Dendritic cell treated with granulocyte-macrophage colony-stimulating factor and Interleukin-4, amounts not matched to agents 40 ng/mL and 50 ng/mL, for 4 days (primary cell): ENCODE results near the gene MAPKAP1.

Experiments
- H3K27ac Mint-ChIP-seq: one replicate; pipeline ENCODE4 v1.8.0; 2022; ENCODE audit warnings: mild to moderate bottlenecking, mixed read lengths
- H3K27me3 Mint-ChIP-seq: one replicate; pipeline ENCODE4 v1.8.0; 2022; ENCODE audit warnings: mild to moderate bottlenecking, mixed read lengths
- H3K36me3 Mint-ChIP-seq: one replicate; pipeline ENCODE4 v1.8.0; 2022; ENCODE audit warnings: low read depth, mixed read lengths
- H3K4me1 Mint-ChIP-seq: one replicate; pipeline ENCODE4 v1.8.0; 2022; ENCODE audit warnings: low read depth, mixed read lengths
- H3K4me3 Mint-ChIP-seq: one replicate; pipeline ENCODE4 v1.8.0; 2022; ENCODE audit warnings: mild to moderate bottlenecking, moderate library complexity, mixed read lengths
- H3K9me3 Mint-ChIP-seq: one replicate; pipeline ENCODE4 v1.8.0; 2022; ENCODE audit warnings: mixed read lengths
- intact Hi-C: fragments of 100-400 bp; cut with micrococcal nuclease; formaldehyde crosslinking; loops from one replicate; pipeline ENCODE4 v1.15.0; 2022

MAPKAP1 gene

DNA sequence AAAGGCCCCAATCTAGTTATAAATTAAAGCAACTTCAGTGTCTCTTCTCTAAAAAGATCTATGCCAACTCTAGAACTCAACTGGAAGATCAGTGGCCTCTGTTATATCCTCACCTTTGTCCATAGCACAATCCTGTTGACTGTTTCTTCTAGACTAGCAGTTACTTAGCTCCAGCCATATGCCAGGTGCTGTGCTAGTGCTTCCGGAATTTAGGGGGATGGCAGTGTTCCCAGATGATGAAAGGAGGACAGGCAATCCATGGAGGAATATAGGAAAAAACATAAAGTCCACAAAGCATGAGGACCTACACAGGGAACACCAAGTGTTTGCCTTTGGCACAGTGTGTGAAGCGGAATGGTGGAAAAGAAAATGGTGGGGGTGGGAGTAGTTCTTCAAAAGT is 214.3 kb downstream of the MAPKAP1 start:
- Mint-ChIP-seq H3K27ac (no peak overlapping the region), H3K9me3 (no peaks in the 10 kb centered on the region), H3K36me3 (peaks cover 10% of the 10 kb centered on the region), H3K27me3 (no peaks in the 10 kb centered on the region), H3K4me1 (no peaks in the 10 kb centered on the region), H3K4me3 (no peak overlapping the region)
- intact Hi-C loops = no loop called here

DNA sequence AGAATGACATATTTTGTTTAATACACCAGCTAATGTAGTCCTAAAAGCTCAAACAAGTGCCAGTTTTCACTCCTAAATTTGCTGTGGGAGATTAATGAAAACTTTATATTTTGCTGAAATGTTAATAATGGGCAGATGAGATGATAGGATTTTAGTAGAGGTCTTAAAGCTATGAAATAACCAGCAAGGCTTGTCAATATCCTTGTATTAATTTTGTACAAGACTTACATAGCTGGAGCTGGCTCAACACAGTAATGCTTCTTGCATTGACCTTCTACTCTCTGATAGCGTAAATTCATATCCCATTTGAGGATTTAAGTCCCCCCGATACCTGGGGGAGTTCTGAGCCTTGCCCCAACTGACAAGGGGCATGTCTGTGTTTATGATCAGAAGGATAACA is 219.2 kb downstream of the MAPKAP1 start:
- no peak overlapping the region for H3K27ac Mint-ChIP-seq
- intact Hi-C loops = no loop called here
- no peaks in the 10 kb centered on the region for H3K9me3 Mint-ChIP-seq
- H3K27me3 Mint-ChIP-seq = no peaks in the 10 kb centered on the region
- H3K4me1 Mint-ChIP-seq = no peaks in the 10 kb centered on the region
- peaks cover 38% of the 10 kb centered on the region for H3K36me3 Mint-ChIP-seq
- no peak overlapping the region for H3K4me3 Mint-ChIP-seq

DNA sequence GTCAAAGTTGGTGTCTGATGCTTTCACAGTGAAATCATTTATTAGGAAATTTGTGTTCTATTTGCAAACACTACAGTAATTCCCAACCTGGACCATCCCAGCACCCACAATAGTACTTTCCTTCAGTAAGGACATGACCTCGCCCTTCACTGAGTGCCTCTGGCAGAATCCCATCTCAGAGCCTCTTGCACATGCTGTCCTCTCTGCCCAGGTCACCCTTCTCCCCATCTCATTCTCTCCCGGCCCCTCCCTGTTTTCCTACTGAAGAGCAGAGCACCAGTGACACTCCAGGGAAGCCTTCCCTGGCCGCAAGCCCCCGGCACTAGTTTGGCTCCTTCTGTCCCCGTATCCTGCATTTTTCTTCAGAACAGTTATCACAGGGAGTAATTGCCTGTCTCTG is 220.4 kb downstream of the MAPKAP1 start:
- no peak overlapping the region for H3K27ac Mint-ChIP-seq

DNA sequence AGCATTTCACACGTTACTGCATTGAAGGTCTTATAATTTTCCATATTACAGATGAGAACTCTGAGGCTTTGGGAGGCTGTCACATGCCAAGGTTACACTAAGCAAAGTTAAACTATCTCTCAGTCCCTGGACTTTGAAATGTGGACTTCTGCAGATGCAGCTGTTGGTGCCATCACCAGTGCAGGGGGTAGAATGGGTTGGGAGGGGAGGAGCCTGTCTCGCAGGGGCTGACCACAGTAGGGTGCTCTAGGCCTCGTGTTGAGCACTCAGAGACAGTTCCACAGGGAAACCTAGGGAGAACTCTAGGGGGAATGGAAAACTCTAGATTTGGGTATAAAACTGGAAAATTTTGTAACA is 220.9 kb downstream of the MAPKAP1 start:
- Mint-ChIP-seq H3K4me1 (no peaks in the 10 kb centered on the region), H3K27me3 (no peaks in the 10 kb centered on the region), H3K9me3 (no peaks in the 10 kb centered on the region), H3K4me3 (no peak overlapping the region), H3K36me3 (peaks cover 54% of the 10 kb centered on the region), H3K27ac (no peak overlapping the region)
- intact Hi-C loops = no loop called here

More for the DNA sequence above, 220.4 kb downstream of the MAPKAP1 start:
- H3K4me1 Mint-ChIP-seq = no peaks in the 10 kb centered on the region
- peaks cover 50% of the 10 kb centered on the region for H3K36me3 Mint-ChIP-seq
- H3K4me3 Mint-ChIP-seq = no peak overlapping the region
- intact Hi-C loops = no loop called here
- H3K27me3 Mint-ChIP-seq = no peaks in the 10 kb centered on the region
- no peaks in the 10 kb centered on the region for H3K9me3 Mint-ChIP-seq

DNA sequence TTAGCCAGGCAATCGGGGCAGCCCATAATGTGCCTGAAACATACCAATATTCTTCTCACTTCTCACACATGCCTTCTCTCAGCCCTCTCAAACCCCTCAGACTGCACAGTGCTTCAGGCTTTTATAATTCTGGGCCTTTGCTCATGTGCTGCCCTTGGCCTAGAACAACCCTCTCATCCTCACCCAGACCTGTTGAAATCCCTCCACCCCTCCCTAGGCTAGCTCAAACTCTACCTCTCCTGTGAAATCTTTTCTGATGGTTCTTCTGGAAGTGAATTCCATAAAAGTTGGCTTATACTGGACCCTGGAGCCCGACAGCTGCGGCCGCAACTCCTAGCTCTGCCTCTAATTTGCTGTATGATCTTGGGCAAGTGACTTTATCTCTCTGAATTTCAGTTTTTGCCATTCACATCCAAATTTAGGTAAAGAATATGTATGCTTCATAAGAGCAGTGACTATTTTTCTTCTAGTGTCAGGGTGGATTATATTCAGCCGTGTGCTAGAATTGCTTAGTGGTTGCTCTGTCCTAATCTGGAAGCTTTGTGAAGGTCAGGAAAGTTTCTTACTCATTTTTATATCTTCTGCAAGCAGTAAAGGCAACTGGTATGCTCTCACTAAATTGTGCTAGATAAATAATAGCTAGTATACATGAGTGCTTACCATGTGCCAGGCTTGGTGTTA is 221.4 kb downstream of the MAPKAP1 start:
- no peak overlapping the region for H3K27ac Mint-ChIP-seq
- no peak overlapping the region for H3K4me3 Mint-ChIP-seq
- no peaks in the 10 kb centered on the region for H3K9me3 Mint-ChIP-seq
- H3K27me3 Mint-ChIP-seq = no peaks in the 10 kb centered on the region
- H3K4me1 Mint-ChIP-seq = no peaks in the 10 kb centered on the region
- peaks cover 59% of the 10 kb centered on the region for H3K36me3 Mint-ChIP-seq
- intact Hi-C loops = no loop called here

DNA sequence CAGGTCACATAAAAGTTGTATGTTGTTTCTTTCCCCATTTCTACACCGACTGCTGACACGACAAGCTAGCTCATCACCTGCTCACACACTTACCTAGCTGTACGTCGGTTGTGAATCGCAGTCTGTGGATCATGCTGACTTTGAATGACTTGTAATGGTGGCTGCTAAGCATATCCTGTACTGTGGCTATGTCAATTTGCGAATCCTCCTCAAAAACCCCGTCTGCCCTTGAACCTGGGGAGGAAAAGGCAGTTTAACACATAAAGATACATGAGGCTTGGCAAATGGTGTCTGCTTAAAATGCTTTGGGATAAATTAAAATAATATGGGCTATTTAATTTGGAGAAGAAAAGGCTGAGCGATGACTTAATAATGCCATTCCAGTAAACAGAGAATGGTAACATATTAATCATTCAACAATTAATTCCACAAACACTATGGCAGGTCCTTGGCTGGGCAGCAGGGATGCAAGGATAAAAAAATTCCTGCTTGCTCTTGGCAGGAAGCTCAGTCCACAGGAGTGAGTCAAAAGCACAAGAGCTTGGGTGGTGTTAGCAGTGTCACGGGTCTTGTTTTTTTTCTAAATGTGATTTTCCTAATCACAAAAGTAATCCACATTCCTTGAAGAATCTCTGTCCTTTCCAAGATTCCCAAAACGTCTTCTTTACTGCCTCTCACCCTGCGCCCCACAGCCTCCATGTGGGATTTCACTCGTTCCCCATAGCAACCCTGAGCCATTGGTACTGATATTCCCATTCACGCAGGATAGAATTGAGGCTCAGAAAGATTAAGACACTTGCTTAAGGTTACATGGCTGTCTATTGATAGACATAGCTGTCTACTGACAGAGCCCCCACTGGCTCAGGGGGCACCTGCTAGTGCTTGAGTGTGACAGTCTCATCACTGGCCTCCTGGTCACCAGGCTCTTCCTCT is 222.4 kb downstream of the MAPKAP1 start:
- Mint-ChIP-seq H3K27me3 (no peaks in the 10 kb centered on the region), H3K36me3 (peaks cover 69% of the 10 kb centered on the region), H3K9me3 (no peaks in the 10 kb centered on the region), H3K27ac (no peak overlapping the region), H3K4me1 (no peaks in the 10 kb centered on the region), H3K4me3 (no peak overlapping the region)
- intact Hi-C loops = no loop called here

DNA sequence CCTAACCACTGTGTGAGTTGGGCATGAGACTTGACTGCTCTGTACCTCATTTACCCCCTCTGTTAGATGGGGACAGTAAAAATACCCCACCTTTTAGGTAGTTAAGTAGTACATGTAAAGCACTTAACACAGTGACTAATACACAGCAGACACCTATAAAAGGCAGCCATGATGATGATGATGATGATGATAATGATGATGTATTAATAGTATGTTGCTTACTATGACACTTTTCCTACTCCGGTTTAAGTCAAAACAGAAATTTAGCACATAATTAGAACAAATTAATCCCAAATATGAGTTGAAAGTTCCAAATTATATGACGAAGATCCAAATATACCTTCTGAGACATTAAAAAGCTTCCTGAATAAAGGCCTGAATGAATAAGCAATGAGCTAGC is 223.3 kb downstream of the MAPKAP1 start:
- no peaks in the 10 kb centered on the region for H3K9me3 Mint-ChIP-seq
- peaks cover 78% of the 10 kb centered on the region for H3K36me3 Mint-ChIP-seq
- intact Hi-C loops = no loop called here
- no peaks in the 10 kb centered on the region for H3K4me1 Mint-ChIP-seq
- H3K4me3 Mint-ChIP-seq = no peak overlapping the region
- no peak overlapping the region for H3K27ac Mint-ChIP-seq
- H3K27me3 Mint-ChIP-seq = no peaks in the 10 kb centered on the region

DNA sequence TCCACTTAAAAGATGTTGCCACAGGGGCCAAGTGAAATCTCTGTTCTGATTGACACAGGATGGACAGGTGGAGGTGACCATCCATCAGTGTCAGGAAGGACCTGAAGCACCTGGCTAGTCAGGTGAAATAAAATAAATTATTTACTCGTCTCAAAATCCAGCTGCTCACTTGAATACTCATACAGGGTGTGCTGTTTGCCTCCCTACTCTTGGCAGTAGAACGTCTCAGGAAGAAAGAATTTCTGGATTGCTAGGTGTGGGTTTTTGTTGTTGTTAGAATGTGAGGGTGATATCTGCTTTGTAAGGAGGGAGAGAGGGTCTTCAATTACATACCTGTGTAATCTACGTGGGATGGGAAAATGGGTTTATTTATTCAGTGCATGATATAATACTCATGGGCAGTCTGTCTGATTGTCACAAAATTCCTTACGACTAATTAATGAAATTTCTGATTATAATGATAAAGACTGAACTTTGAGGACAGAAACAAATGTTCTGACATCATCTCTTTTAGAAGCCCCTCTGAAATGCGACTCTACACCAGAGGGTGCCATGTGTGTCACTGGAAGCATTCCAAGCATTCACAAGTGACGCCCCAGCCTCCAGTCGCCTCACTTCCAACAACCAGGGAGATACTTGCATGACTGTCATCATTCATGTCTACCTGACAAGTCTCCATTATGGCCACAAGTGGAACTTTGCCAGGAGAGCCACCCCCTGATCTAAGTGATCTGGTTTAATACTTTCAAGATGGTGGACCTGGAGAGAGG is 227.0 kb downstream of the MAPKAP1 start:
- H3K27me3 Mint-ChIP-seq = no peaks in the 10 kb centered on the region
- peaks cover 95% of the 10 kb centered on the region for H3K36me3 Mint-ChIP-seq
- no peaks in the 10 kb centered on the region for H3K4me1 Mint-ChIP-seq
- intact Hi-C loops = no loop called here
- H3K9me3 Mint-ChIP-seq = no peaks in the 10 kb centered on the region
- H3K4me3 Mint-ChIP-seq = no peak overlapping the region
- H3K27ac Mint-ChIP-seq = no peak overlapping the region

DNA sequence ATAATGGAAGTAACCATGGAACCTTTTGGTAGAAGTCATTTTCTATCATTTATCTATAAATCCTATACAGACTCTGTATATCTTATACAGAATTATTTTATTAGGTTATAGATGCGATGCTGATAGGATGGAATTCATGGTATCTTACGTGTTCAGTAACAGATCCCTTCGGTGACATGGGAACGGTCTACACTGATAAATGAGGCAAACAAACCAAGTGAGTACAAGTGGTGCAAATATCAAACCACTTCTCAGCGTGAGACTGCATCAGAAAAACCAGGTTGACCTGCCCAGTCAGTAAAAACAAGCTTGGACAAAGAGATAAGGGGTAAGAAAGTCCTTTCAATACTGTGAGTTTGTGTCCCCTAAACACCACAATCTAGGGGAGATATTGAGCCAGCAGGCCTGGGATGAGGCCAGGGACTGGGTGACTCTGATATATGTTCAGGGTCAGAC is 229.9 kb downstream of the MAPKAP1 start:
- Mint-ChIP-seq H3K4me3 (no peak overlapping the region), H3K4me1 (no peaks in the 10 kb centered on the region), H3K27ac (no peak overlapping the region), H3K36me3 (peaks cover 85% of the 10 kb centered on the region), H3K9me3 (no peaks in the 10 kb centered on the region), H3K27me3 (no peaks in the 10 kb centered on the region)
- intact Hi-C loops = no loop called here

DNA sequence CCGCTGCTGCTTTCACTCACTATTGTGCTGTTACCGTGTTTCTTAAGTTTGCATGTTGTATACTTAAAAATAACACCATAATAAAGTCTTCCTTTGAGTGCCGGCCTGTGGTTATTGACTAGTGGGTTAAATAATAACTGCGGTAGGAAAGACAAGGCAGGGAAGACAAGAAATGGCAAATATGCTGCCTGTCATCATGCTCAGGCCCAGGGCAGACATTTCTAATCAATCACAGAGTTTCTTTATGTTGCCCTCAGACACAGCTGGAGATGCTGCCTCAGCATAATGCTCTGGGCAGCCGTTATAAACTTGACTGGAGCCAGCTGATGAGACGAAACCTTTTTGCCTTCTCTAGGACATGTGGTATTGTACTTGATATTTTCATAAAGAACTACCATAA is 230.4 kb downstream of the MAPKAP1 start:
- Mint-ChIP-seq H3K27ac (no peak overlapping the region), H3K27me3 (no peaks in the 10 kb centered on the region), H3K36me3 (peaks cover 85% of the 10 kb centered on the region), H3K4me3 (no peak overlapping the region), H3K9me3 (no peaks in the 10 kb centered on the region), H3K4me1 (no peaks in the 10 kb centered on the region)
- intact Hi-C loops = no loop called here

DNA sequence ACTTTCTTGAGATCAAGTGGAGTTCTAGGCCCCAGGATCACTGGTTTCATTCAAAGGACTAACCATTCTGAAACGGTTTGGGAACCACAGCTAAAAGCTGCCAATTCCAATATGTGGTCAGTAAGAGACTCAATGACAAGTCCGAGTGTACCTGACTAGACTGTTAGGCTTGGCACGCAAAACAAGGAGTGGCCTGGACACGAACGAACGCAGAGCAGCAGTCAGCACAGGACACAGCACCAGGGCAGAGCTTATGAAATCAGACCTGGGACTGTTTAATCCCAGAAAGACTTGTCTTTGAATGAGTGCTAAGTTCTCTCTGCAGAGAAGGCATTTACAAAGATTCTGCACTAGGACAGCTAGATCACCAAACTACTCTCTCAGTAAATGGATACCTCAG is 231.6 kb downstream of the MAPKAP1 start:
- Mint-ChIP-seq H3K27me3 (no peaks in the 10 kb centered on the region), H3K9me3 (no peaks in the 10 kb centered on the region), H3K4me3 (no peak overlapping the region), H3K36me3 (peaks cover 85% of the 10 kb centered on the region), H3K4me1 (no peaks in the 10 kb centered on the region), H3K27ac (no peak overlapping the region)
- intact Hi-C loops = no loop called here

DNA sequence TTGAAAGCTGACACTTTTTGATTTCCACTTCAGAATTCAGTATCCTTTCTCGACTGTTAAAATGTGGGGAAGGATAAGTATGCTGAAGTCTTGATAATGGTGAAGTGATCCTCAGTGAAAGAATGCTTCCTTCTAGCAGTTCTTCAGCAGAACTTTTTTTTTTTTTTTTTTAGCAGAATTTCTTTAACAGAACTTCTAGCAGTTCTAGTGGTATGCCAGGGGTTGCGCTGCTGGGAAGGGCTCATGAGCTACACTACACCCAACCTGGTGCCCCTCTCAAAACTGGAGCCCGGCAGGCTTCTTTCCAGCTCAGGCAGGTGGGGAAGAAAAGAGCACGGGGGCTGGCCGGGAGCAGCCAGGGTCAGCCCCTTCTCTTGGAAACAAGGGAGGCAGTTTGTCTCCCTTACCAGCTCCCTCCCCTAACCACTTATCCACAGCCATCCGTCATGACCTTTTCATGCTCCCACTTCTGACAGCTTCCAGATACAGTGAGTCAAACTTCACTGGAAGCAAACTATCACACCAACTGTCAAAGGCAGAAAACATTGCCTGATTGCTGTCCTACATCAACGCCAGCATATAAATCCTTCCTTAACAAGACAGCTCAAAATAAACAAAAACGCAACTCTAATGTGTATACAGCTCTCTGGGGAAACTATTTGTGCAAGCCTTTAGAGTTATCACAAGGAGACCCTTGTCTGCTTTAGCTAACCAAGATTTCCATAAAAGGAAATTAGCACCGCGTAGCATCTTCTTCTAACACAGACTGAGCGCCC is 233.9 kb downstream of the MAPKAP1 start:
- intact Hi-C loops = no loop called here
- Mint-ChIP-seq H3K36me3 (peaks cover 64% of the 10 kb centered on the region), H3K9me3 (no peaks in the 10 kb centered on the region), H3K4me3 (no peak overlapping the region), H3K27ac (no peak overlapping the region), H3K4me1 (no peaks in the 10 kb centered on the region), H3K27me3 (no peaks in the 10 kb centered on the region)

DNA sequence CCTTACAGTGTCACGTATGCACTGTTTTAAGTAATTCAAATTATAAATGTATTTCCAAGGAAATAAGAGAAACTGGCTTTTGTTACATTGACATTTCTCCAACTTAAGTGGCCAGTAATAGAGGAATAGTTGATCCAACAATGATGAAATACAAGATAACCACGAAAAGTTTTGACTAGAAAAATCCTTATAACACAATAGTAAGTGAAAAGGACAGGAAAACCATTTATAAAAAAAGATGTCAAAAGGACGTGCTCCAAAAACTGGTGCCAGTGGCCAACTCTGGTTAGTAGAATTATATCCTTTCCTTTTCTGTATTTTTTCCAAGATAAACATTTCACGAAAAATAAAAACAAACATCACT is 234.5 kb downstream of the MAPKAP1 start:
- no peak overlapping the region for H3K4me3 Mint-ChIP-seq
- H3K9me3 Mint-ChIP-seq = no peaks in the 10 kb centered on the region
- no peaks in the 10 kb centered on the region for H3K27me3 Mint-ChIP-seq
- H3K36me3 Mint-ChIP-seq = peaks cover 59% of the 10 kb centered on the region
- no peaks in the 10 kb centered on the region for H3K4me1 Mint-ChIP-seq
- no peak overlapping the region for H3K27ac Mint-ChIP-seq
- intact Hi-C loops = no loop called here
